Mononuclear cell (primary cell): ENCODE data around the gene TSPAN3. TPM values are rescaled to one million over a fixed set of nuclear protein-coding genes. Genes with fewer than 3 reads are reported as not detected.

Experiments used
- H3K27me3 ChIP-seq: 2 replicates; pipeline ENCODE4 v1.6.0; 2011; ENCODE audit warnings: low read length, control low read depth; ENCODE audit not compliant: insufficient read depth
- H3K4me1 ChIP-seq: 2 replicates; pipeline ENCODE4 v1.5.1; 2011; ENCODE audit warnings: mild to moderate bottlenecking, low read length, control low read depth; ENCODE audit not compliant: insufficient read depth
- H3K4me3 ChIP-seq: 2 replicates; pipeline ENCODE4 v1.5.1; 2011; ENCODE audit warnings: mild to moderate bottlenecking, low read length, moderate library complexity
- H3K9me3 ChIP-seq: 2 replicates; pipeline ENCODE4 v1.5.1; 2011; ENCODE audit warnings: low read depth, mild to moderate bottlenecking, control low read depth, low read length
- total RNA-seq: library from RNA; depleted of rRNA; stranded (reverse); fragments of >200 nt; gene quantifications from one replicate; pipeline ENCODE4 v1.2.3, GENCODE V29; 2012

Gene TSPAN3
- total RNA-seq, 1 donor: 39.9 TPM

DNA sequence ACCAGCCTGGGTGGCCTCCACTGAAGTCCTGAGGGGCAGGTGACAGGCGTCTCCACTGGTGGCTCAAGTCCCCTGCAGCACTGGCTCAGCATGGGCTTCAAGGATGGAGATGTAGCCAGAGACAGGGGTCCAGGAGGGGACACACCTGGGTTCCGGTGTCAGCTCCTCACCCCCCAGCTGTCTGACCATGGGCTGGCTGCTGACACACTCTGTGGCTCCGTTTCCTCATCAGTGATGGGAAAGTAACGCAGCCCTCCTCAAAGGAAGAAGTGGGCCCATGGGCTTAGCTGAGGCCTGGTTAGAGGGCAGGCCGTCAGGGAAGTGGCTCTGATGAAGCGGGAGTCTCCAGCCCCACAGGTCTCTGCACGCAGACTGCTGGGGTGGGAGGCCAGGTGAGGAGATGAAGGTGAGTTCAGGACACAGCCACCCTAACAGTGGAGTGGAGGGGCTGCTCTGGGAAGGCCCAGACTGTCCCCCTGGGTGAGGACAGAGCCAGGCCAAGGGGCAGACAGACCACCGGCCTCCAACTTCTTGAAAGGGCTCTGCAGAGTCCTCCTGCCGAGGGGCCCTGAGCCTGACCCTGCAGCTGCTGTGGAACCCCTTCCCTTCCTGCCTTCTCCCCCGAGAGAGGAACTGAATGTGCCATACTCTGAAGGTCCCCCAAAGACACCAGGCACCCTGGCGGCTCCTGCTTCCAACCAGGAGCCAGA lies 52.0 kb downstream of the TSPAN3 start:
- H3K27me3 ChIP-seq: no peaks in the 10 kb centered on the region
- H3K4me1 ChIP-seq: peaks cover 100% of the 10 kb centered on the region
- H3K9me3 ChIP-seq: no peaks in the 10 kb centered on the region
- H3K4me3 ChIP-seq: no peak overlapping the region

DNA sequence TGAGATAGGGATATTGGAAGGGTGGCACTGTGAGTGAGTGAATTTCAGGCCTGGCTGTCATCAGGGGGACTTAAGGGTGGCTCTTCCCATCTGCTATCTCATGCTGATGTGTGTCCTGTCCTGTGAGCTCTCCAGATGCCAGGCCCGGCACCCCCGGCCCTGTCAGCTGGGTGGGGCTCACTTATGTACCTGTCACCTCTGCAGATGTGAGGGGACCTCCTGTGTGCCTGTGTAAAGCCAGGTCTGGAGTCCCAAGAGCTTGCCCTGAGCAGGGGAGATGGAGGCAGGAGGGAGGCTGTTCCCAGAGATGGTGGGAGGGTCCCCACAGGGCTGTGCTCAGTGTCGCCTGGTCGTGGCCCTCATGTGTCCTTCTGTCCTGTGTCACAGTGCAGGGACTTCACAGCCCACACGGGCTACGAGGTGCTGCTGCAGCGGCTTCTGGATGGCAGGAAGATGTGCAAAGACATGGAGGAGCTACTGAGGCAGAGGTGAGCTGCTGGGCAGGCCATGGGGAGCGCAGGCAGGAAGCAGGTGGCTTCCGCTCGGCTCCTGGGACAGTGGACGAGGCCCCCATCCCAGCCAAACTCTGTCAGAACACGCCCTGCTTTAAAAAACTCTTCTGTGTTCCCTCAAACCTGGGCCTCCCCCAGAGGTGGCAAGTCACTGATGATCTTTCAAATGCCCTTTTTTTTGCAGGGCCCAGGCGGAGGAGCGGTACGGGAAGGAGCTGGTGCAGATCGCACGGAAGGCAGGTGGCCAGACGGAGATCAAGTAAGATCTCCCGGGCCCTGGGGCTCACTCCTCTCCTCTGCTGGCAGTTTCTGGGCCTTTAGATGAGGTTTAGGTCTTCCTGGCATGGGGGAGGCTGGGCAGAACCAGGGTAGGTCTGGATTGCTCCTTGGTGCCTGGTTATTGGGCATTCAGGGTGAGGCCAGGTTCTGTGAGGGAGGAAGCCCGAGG lies 52.9 kb downstream of the TSPAN3 start:
- H3K27me3 ChIP-seq: no peaks in the 10 kb centered on the region
- H3K9me3 ChIP-seq: no peaks in the 10 kb centered on the region
- H3K4me1 ChIP-seq: peaks cover 100% of the 10 kb centered on the region
- H3K4me3 ChIP-seq: no peak overlapping the region

DNA sequence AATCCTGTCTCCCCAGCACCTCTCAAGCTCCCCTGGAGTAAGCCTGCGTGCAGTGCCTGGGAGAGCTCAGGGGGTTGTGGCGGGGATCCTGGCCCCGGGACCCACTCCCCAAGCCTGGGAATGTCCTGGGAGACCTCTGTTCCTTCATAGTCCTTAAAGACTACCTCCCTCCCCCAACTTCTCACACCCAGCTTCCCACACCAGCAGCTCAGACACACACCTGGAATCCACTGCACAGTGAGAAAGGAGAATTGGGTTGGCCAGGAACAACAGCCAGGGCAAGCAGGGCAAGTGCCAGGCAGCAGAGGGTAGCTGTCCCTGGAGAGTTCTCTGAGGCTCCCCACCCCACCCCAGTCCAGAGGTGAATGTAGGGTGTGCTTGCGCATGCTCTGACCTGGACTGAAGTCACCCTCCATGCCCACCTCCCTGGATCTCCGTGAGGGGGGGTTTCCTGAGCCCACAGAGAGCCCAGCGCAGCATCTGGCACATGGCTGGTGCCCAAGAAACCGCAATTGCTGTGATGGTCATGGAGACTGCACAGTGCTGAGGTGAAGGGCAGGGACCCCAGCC lies 53.7 kb downstream of the TSPAN3 start:
- Histone ChIP-seq H3K4me1 (peaks cover 100% of the 10 kb centered on the region), H3K27me3 (no peaks in the 10 kb centered on the region), H3K9me3 (no peaks in the 10 kb centered on the region), H3K4me3 (no peak overlapping the region)

DNA sequence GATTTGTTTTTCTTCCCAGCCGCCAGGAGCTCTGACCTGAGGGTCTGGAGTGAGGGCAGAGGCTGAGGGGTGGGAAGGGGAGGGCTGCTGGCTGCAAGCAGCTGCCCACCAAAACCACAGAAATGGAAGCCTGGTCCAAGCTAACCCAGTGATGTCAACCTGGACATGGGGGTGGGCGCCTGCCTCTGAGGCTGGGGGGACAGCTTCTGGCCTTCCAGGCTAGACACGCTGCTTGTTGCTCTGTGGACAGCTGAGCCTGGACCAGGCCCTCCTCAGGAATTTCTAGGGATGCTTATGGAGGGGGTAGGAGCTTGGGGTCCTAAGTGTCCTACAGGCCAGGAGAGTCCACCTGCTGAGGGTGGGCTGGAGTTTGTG lies 54.6 kb downstream of the TSPAN3 start:
- Histone ChIP-seq H3K27me3 (no peaks in the 10 kb centered on the region), H3K9me3 (no peaks in the 10 kb centered on the region), H3K4me3 (no peak overlapping the region), H3K4me1 (peaks cover 98% of the 10 kb centered on the region)

DNA sequence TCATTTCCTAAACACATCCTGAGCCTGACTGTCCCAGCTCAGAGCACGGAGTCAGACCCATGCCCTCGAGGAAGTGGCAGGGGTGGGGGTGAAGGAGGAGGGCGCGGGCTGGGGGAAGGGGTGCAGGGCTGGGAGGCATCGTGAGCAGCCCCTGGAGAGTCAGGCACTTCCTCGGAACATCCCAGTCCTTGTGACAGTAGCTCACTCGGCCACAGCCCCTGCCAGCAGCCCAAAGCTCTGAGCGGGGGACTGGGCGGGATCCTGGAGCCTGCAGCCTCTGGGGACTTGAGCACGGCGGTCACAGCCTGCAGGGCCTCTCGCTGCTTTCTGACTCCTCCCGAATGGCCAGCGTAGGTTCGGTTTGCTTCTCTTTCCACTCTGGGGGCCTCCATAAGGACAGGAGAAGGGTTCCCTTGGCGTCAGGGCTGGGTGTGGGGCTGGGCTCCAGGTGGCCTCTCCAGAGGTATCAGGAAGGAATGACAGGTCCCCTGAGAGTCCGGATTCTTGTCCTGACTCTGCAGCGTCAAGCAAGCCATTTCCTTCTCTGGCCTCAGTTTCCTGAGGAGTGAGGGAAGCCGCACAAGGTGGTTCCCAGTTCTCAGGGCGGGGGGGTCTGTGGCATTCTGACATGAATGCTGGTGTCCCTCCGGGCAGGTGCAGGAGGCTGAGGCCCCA lies 55.1 kb downstream of the TSPAN3 start:
- Histone ChIP-seq H3K9me3 (no peaks in the 10 kb centered on the region), H3K27me3 (no peaks in the 10 kb centered on the region), H3K4me3 (no peak overlapping the region), H3K4me1 (peaks cover 98% of the 10 kb centered on the region)

DNA sequence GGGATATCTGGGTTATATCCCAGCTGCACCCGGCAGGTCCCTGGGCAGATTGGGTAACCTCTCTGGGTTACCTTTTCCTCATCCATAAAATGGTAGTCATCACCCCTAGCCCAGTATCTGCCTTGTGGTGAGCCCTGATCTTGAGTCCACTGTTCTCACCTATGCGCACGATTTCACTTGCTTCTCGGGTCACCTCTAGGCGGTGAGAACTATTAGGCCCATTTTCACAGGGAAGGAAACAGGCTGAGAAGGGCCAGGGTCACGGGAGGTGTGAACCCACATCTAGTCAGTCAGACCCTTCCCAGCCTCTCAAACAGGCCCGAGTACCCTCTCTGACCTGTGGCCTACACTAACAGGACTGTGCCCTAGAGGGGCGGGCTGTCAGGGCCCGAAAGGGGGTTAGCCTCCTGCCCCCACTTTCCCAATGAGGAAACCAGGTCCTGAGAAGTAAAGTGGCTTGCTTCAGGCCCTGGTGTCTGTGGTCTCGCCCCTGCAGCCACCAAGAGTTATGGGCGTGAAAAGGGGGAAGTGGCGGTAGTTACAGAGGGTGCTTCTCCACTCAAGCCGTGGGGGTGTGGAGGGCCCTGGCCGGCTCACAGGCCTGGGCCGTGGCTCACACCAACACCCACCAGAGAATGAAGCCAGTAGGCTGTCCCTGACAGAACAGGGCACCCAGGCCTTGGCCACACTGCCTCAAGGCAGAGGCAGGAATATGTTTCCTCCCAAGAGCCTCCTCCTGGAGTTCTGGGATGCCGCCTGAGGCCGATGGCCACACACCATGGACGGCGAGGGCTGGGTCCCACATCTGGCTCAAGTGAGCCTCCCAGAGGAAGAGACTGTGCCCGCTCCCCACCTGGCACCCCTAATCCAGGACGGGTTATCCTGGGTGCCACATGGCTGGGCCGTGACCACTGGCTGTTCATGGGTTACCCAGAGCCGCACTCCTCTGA lies 56.5 kb downstream of the TSPAN3 start:
- H3K4me1 ChIP-seq: peaks cover 98% of the 10 kb centered on the region
- H3K27me3 ChIP-seq: no peaks in the 10 kb centered on the region
- no peaks in the 10 kb centered on the region for H3K9me3 ChIP-seq
- H3K4me3 ChIP-seq: no peak overlapping the region

DNA sequence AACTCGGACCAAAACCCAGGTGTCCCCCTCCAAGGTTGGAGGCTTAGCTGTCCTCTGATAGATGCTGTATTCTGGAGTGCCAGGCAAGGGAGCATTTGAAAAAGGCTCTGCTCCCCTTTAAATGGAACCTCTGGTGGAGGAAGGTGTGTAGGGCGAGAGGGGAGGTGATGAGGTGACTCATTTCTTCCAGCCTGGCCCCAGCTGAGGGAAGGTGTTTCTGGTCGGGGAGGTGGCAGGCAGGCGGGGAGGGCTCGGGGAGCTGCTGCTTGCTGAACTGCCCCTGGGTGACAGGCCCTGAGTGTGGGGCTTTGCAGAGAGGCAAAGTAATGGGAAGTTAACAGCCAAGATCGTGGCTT lies 57.2 kb downstream of the TSPAN3 start:
- H3K4me3 ChIP-seq: no peak overlapping the region

DNA sequence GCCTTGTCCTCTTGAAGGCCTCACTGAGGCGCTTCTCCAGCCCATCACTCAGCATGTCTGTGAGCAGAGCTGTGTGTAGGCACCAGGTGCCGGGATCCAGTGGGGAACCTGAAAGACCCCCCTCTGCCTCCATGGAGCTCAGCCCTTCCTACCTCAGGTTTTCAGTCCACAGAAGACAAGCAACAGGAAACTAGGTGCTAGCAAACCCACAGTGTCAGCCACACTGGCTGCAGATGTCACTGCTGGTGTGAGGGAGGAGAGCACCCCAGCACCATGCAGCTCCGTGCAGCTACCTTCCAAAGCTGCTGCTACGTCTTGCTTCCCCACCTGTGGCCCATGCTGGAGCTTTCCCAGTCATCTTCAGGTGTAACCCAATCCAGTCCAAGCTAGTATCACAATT lies 58.0 kb downstream of the TSPAN3 start:
- H3K27me3 ChIP-seq: no peaks in the 10 kb centered on the region
- peaks cover 92% of the 10 kb centered on the region for H3K4me1 ChIP-seq
- no peak overlapping the region for H3K4me3 ChIP-seq
- no peaks in the 10 kb centered on the region for H3K9me3 ChIP-seq

More for the DNA sequence above, 57.2 kb downstream of the TSPAN3 start:
- Histone ChIP-seq H3K9me3 (no peaks in the 10 kb centered on the region), H3K27me3 (no peaks in the 10 kb centered on the region), H3K4me1 (peaks cover 98% of the 10 kb centered on the region)

DNA sequence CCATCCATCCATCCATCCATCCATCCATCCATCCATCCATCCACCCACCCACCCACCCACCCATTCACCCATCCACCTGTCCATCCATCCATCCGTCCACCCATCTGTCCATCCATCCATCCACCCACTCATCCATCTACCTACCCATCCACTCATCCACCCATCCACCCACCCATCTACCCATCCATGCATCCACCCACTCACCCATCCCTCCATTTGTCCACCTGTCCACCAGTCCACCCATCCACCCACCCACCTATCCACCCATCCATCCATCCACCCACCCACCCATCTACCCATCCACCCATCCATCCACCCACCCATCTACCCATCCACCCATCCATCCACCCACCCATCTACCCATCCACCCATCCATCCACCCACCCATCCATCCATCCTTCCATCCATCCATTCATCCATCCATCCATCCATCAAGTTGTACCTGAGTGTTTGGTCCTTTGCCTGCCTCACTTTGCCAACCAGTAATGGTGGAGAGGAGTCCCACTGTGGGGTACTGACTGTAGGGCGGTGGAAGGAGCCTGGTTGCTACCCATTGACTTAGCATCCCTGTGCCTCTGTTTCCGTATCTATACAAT lies 58.7 kb downstream of the TSPAN3 start:
- Histone ChIP-seq H3K4me3 (no peak overlapping the region), H3K27me3 (no peaks in the 10 kb centered on the region), H3K4me1 (peaks cover 85% of the 10 kb centered on the region), H3K9me3 (no peaks in the 10 kb centered on the region)

DNA sequence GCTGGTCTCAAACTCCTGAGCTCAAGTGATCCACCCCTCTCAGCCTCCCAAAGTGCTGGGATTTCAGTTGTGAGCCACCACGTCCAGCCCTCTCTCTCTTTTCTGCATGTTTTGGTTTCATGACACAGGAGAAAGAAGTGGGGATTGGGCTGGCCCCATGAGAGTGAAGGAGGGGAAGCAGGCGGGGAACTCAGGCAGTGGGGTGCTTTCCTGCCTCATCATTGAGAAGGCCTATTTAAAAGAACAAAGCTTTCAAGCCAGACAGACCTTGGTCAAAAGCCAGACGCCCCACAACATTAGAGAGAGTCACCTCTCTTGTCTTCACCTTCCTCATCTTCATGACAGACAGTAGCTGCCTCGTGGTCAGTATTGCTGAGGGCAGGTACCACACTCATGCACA lies 60.1 kb downstream of the TSPAN3 start:
- no peak overlapping the region for H3K4me3 ChIP-seq
- H3K4me1 ChIP-seq: peaks cover 80% of the 10 kb centered on the region
- no peaks in the 10 kb centered on the region for H3K27me3 ChIP-seq
- no peaks in the 10 kb centered on the region for H3K9me3 ChIP-seq

DNA sequence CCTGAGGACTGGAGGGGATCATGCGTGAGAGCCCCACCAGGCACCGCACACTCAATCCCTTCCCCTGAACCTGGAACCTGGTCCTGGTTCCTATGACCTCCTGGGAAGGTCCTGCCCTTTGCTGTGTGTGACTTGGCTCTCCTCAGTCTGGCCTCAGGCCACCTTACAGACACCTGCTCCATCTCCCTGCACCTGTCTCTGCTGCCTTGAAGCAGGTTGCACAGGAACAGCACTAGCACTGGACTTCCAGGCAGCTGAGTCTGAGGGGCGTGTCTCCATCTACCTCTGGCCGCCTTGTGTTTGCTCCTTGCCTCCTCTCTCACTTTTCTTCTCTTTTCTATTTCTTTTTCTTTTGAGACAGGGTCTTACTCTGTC lies 60.6 kb downstream of the TSPAN3 start:
- no peaks in the 10 kb centered on the region for H3K27me3 ChIP-seq
- no peaks in the 10 kb centered on the region for H3K9me3 ChIP-seq
- peaks cover 80% of the 10 kb centered on the region for H3K4me1 ChIP-seq
- H3K4me3 ChIP-seq: no peak overlapping the region

DNA sequence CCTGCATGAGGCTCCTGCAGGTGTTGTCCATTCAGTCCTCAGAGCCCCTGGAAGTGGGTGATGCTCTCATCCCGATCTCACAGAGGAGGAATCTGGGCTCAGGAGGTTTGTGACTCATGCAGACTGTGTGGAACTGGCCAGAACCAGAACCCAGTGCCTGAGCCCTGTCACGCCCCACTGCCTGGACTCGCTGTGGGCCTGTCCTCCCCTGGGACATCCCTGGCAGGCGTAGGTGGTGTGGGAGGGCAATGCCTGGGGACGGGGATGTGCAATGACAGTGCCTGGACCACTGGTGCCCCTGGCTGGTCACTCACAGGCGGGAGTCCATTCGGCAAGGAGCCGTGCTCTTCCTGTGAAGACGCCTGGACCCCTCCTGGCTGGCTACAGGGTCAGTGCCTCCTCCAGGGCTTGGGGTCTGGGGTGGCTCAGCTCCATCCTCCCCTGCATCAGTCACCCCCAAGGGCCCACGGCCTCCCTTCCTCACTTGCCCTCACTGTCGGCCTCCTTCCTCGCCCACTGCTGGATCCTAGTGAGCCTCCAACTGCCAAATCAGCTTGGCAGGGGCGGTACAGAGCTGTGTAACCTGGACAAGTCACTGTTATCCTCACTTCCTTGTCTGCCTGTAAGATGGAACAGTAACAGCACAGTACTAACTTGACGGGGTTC lies 61.1 kb downstream of the TSPAN3 start:
- Histone ChIP-seq H3K9me3 (no peaks in the 10 kb centered on the region), H3K27me3 (no peaks in the 10 kb centered on the region), H3K4me1 (peaks cover 80% of the 10 kb centered on the region), H3K4me3 (no peak overlapping the region)

DNA sequence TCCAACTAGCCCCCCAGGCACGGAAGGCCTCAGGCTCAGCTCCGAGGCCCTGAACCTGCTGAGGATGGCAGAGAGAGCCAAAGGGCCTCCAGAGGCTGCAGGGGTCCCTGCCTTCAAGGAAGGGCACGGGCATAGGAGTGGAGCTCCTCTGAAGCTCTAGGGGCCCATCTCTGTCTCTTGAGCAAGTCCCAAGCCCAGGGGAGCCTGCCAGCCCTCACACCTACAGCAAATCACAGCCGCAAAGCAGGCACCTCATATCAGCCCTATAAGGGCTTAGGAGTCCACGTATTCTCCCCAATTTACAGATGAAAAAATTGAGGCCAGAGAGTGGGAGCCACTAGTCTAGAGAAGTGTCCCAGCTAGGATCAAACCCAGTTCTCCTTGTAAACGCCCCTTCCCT lies 61.7 kb downstream of the TSPAN3 start:
- Histone ChIP-seq H3K4me3 (no peak overlapping the region), H3K4me1 (peaks cover 80% of the 10 kb centered on the region), H3K9me3 (no peaks in the 10 kb centered on the region), H3K27me3 (no peaks in the 10 kb centered on the region)
